Hepatocyte (in vitro differentiated cells): ENCODE data around the gene TEX52.

Experiments used
- CTCF ChIP-seq: fragments of 200-600 bp; sonication (generic); IDR thresholded peaks from 2 replicates; pipeline ENCODE4 v1.5.1; 2016; ENCODE audit warnings: antibody characterized with exemption, mild to moderate bottlenecking; ENCODE audit not compliant: poor library complexity
- EZH2phosphoT487 ChIP-seq: fragments of 200-600 bp; sonication (generic); IDR thresholded peaks from one replicate; pipeline ENCODE4 v1.6.1; 2018; ENCODE audit warnings: antibody characterized with exemption, mild to moderate bottlenecking, low read depth, moderate library complexity; ENCODE audit not compliant: unreplicated experiment, severe bottlenecking

GRCh38 chr12:2897418-2897817 lies 40.6 kb upstream of the TEX52 start:
- TF ChIP-seq CTCF (no peak), EZH2phosphoT487 (no peak)
